ENCODE measurements around the gene IKBKG.

The IKBKG gene

GRCh38 chrX:154530286-154530685, 17.1 kb upstream of the IKBKG start:
- Histone ChIP-seq H3K4me3 (no peak overlapping the region), H3K27me3 (no peaks in the 10 kb centered on the region), H3K4me1 (peaks cover 0 to 30% (median 13%) of the 10 kb centered on the region in 4 donors), H3K9me3 (no peaks in the 10 kb centered on the region), H3K27ac (peak overlapping the region in 1 of 2 donors; percentile 70), H3K36me3 (peaks cover 0 to 38% (median 13%) of the 10 kb centered on the region in 3 donors)
- intact Hi-C loops (cut with DNase I; ENCODE audit: low total_unique reads), result loop anchor here (5.0 kb wide), 1 partner anchor 128 kb away; no protein-coding TSS in a partner anchor
- no peak for TF ChIP-seq CTCF (IDR thresholded peaks at IDR 0.05)
- no peak for DNase-seq

- Histone ChIP-seq H3K4me1 (peaks cover 0 to 30% (median 13%) of the 10 kb centered on the region in 4 donors), H3K27me3 (no peaks in the 10 kb centered on the region), H3K9me3 (no peaks in the 10 kb centered on the region), H3K27ac (peak overlapping the region; percentile 65 to 70), H3K4me3 (no peak overlapping the region), H3K36me3 (peaks cover 0 to 45% (median 20%) of the 10 kb centered on the region in 3 donors)
- intact Hi-C loops (cut with DNase I; ENCODE audit: low total_unique reads), result loop anchor here (5.0 kb wide), 1 partner anchor 129 kb away; no protein-coding TSS in a partner anchor
- no peak for TF ChIP-seq CTCF (IDR thresholded peaks at IDR 0.05)
- peak; percentile 44 to 84 for DNase-seq
Observed at GRCh38 chrX:154531626-154532025, 15.8 kb upstream of the IKBKG start.

GRCh38 chrX:154532690-154533089, 14.7 kb upstream of the IKBKG start:
- no peaks in the 10 kb centered on the region for H3K27me3 ChIP-seq
- H3K9me3 ChIP-seq, result no peaks in the 10 kb centered on the region
- intact Hi-C loops (cut with DNase I; ENCODE audit: low total_unique reads), result loop anchor here (5.0 kb wide), 1 partner anchor 130 kb away; no protein-coding TSS in a partner anchor
- no peak for TF ChIP-seq CTCF (IDR thresholded peaks at IDR 0.05)
- H3K4me1 ChIP-seq, result peaks cover 0 to 23% (median 9%) of the 10 kb centered on the region in 4 donors
- peaks cover 0 to 45% (median 20%) of the 10 kb centered on the region in 3 donors for H3K36me3 ChIP-seq
- H3K27ac ChIP-seq, result no peak overlapping the region
- DNase-seq, result no peak
- no peak overlapping the region for H3K4me3 ChIP-seq

GRCh38 chrX:154534526-154535322, 12.7 kb upstream of the IKBKG start:
- H3K36me3 ChIP-seq, result peaks cover 0 to 45% (median 20%) of the 10 kb centered on the region in 3 donors
- intact Hi-C loops (cut with DNase I; ENCODE audit: low total_unique reads), result loop anchor here (5.0 kb wide), 1 partner anchor 132 kb away; no protein-coding TSS in a partner anchor
- no peaks in the 10 kb centered on the region for H3K9me3 ChIP-seq
- peak overlapping the region; percentile 41 to 70 for H3K27ac ChIP-seq
- no peaks in the 10 kb centered on the region for H3K27me3 ChIP-seq
- peak; percentile 87 to 97 for TF ChIP-seq CTCF (IDR thresholded peaks at IDR 0.05)
- DNase-seq, result peak; percentile 80 to 91
- H3K4me1 ChIP-seq, result peaks cover 0 to 23% (median 9%) of the 10 kb centered on the region in 4 donors
- no peak overlapping the region for H3K4me3 ChIP-seq

- intact Hi-C loops (cut with DNase I; ENCODE audit: low total_unique reads), result no loop called here
- H3K36me3 ChIP-seq, result peaks cover 0 to 45% (median 20%) of the 10 kb centered on the region in 3 donors
- DNase-seq, result no peak
Observed at GRCh38 chrX:154535892-154536291, 11.5 kb upstream of the IKBKG start.

More at GRCh38 chrX:154535892-154536291, 11.5 kb upstream of the IKBKG start:
- no peak for TF ChIP-seq CTCF (IDR thresholded peaks at IDR 0.05)
- Histone ChIP-seq H3K4me1 (peaks cover 0 to 26% (median 12%) of the 10 kb centered on the region in 4 donors), H3K9me3 (no peaks in the 10 kb centered on the region), H3K27me3 (no peaks in the 10 kb centered on the region), H3K27ac (no peak overlapping the region), H3K4me3 (no peak overlapping the region)

Measured in tibial artery (tissue), 4 donors.